Astrocyte (in vitro differentiated cells and primary cell): ENCODE results near the gene P3H2. TPM values are rescaled to one million over a fixed set of nuclear protein-coding genes. Genes with fewer than 3 reads are reported as not detected.
A peak's percentile ranks its signal among the peaks of the same experiment; 100 is the strongest.

Experiments
- DNase-seq: peaks from one replicate; pipeline ENCODE4 v3.0.0-alpha.2; 2010; ENCODE audit warnings: low read depth
- FAIRE-seq: peaks from 2 replicates; lab custom pipeline; 2011; peaks lifted over from hg19 to GRCh38; lab: Jason Lieb, UNC
- H2AFZ ChIP-seq: 2 replicates; pipeline ENCODE4 v1.6.0; 2012; ENCODE audit warnings: low read depth, low read length, inconsistent platforms
- H3K27ac ChIP-seq: 2 replicates; pipeline ENCODE4 v1.5.1; 2011; ENCODE audit warnings: low read depth, low read length, inconsistent platforms
- H3K27me3 ChIP-seq: 2 replicates; pipeline ENCODE4 v1.6.0; 2011; ENCODE audit warnings: low read length, inconsistent platforms; ENCODE audit not compliant: insufficient read depth
- H3K36me3 ChIP-seq: 2 replicates; pipeline ENCODE4 v1.5.1; 2011; ENCODE audit warnings: low read length, inconsistent platforms; ENCODE audit not compliant: insufficient read depth
- H3K4me1 ChIP-seq: 2 replicates; pipeline ENCODE4 v1.5.1; 2011; ENCODE audit warnings: low read length, inconsistent platforms; ENCODE audit not compliant: insufficient read depth
- H3K4me2 ChIP-seq: 2 replicates; pipeline ENCODE4 v1.6.0; 2012; ENCODE audit warnings: low read length, inconsistent platforms
- H3K4me3 ChIP-seq: 2 replicates; pipeline ENCODE4 v1.5.1; 2011; ENCODE audit warnings: low read depth, mild to moderate bottlenecking, low read length, inconsistent platforms; ENCODE audit not compliant: insufficient read depth
- H3K79me2 ChIP-seq: 2 replicates; pipeline ENCODE4 v1.6.0; 2012; ENCODE audit warnings: mild to moderate bottlenecking, low read length, inconsistent platforms; ENCODE audit not compliant: insufficient read depth
- H3K9ac ChIP-seq: 2 replicates; pipeline ENCODE4 v1.6.0; 2012; ENCODE audit warnings: mild to moderate bottlenecking, low read length, inconsistent platforms
- H3K9me3 ChIP-seq: 2 replicates; pipeline ENCODE4 v1.5.1; 2012; ENCODE audit warnings: low read depth, mild to moderate bottlenecking, low read length, inconsistent platforms; ENCODE audit not compliant: insufficient read depth
- H4K20me1 ChIP-seq: 2 replicates; pipeline ENCODE4 v1.6.0; 2012; ENCODE audit warnings: low read length, inconsistent platforms; ENCODE audit not compliant: insufficient read depth
- H3K27ac Mint-ChIP-seq: one replicate; pipeline ENCODE4 v1.8.0; 2021; ENCODE audit warnings: mild to moderate bottlenecking, mixed read lengths; ENCODE audit not compliant: unreplicated experiment
- H3K27me3 Mint-ChIP-seq: one replicate; pipeline ENCODE4 v1.8.0; 2021; ENCODE audit warnings: low read depth, mixed read lengths; ENCODE audit not compliant: unreplicated experiment
- H3K36me3 Mint-ChIP-seq: one replicate; pipeline ENCODE4 v1.8.0; 2021; ENCODE audit warnings: low read depth, mixed read lengths; ENCODE audit not compliant: unreplicated experiment
- H3K4me1 Mint-ChIP-seq: one replicate; pipeline ENCODE4 v1.8.0; 2021; ENCODE audit warnings: low read depth, mixed read lengths; ENCODE audit not compliant: unreplicated experiment
- H3K4me3 Mint-ChIP-seq: one replicate; pipeline ENCODE4 v1.8.0; 2021; ENCODE audit warnings: mild to moderate bottlenecking, moderate library complexity, mixed read lengths; ENCODE audit not compliant: unreplicated experiment
- H3K9me3 Mint-ChIP-seq: one replicate; pipeline ENCODE4 v1.8.0; 2021; ENCODE audit warnings: mild to moderate bottlenecking, mixed read lengths; ENCODE audit not compliant: unreplicated experiment
- CTCF ChIP-seq: IDR thresholded peaks from 2 replicates; pipeline ENCODE4 v1.5.1; 2011; ENCODE audit warnings: low read depth, mild to moderate bottlenecking, inconsistent platforms, low read length, moderate library complexity; ENCODE audit not compliant: insufficient read depth
- EZH2 ChIP-seq: IDR thresholded peaks from 2 replicates; pipeline ENCODE4 v1.6.1; 2012; ENCODE audit warnings: mild to moderate bottlenecking, low read length, inconsistent platforms; ENCODE audit not compliant: insufficient read depth
- total RNA-seq: library from RNA; stranded (reverse); gene quantifications from 2 replicates; pipeline ENCODE4 v1.2.1, GENCODE V29; 2021

P3H2 gene
- total RNA-seq, 1 donor from 2014 or later: 57.7 TPM

- Histone ChIP-seq H3K9me3 (no peaks in the 10 kb centered on the region), H3K4me2 (no peak overlapping the region), H3K79me2 (no peaks in the 10 kb centered on the region), H4K20me1 (no peaks in the 10 kb centered on the region), H3K4me3 (no peak overlapping the region), H3K27ac (no peak overlapping the region), H3K4me1 (no peaks in the 10 kb centered on the region), H3K9ac (no peak overlapping the region), H3K36me3 (no peaks in the 10 kb centered on the region), H3K27me3 (no peaks in the 10 kb centered on the region), H2AFZ (no peak overlapping the region)
- DNase-seq (no peak), FAIRE-seq (no peak)
- TF ChIP-seq EZH2 (no peak), CTCF (no peak)
- no peaks in the 10 kb centered on the region for H3K36me3 Mint-ChIP-seq
- peaks cover 13% of the 10 kb centered on the region for H3K4me1 Mint-ChIP-seq
- H3K4me3 Mint-ChIP-seq: no peak overlapping the region
- no peak overlapping the region for H3K27ac Mint-ChIP-seq
- H3K27me3 Mint-ChIP-seq: no peaks in the 10 kb centered on the region
- peaks cover 1% of the 10 kb centered on the region for H3K9me3 Mint-ChIP-seq
Observed at GRCh38 chr3:190132371-190132770, 11.7 kb upstream of the P3H2 start.

GRCh38 chr3:190131329-190131728, 10.6 kb upstream of the P3H2 start:
- TF ChIP-seq CTCF: no peak
- TF ChIP-seq EZH2: no peak
- Mint-ChIP-seq H3K4me3 (no peak overlapping the region), H3K9me3 (peaks cover 1% of the 10 kb centered on the region), H3K27me3 (no peaks in the 10 kb centered on the region), H3K27ac (no peak overlapping the region), H3K4me1 (peaks cover 13% of the 10 kb centered on the region), H3K36me3 (no peaks in the 10 kb centered on the region)
- no peak overlapping the region for H2AFZ ChIP-seq
- H3K9me3 ChIP-seq: no peaks in the 10 kb centered on the region
- no peaks in the 10 kb centered on the region for H3K27me3 ChIP-seq
- H3K27ac ChIP-seq: no peak overlapping the region
- no peak overlapping the region for H3K9ac ChIP-seq
- DNase-seq (peak; percentile 74), FAIRE-seq (no peak)
- H3K4me1 ChIP-seq: no peaks in the 10 kb centered on the region
- no peak overlapping the region for H3K4me3 ChIP-seq
- no peak overlapping the region for H3K4me2 ChIP-seq
- no peaks in the 10 kb centered on the region for H3K79me2 ChIP-seq
- H4K20me1 ChIP-seq: no peaks in the 10 kb centered on the region
- no peaks in the 10 kb centered on the region for H3K36me3 ChIP-seq

GRCh38 chr3:190130696-190131095, 10.0 kb upstream of the P3H2 start:
- Mint-ChIP-seq H3K27ac (peak overlapping the region; percentile 72), H3K36me3 (no peaks in the 10 kb centered on the region), H3K4me1 (peaks cover 13% of the 10 kb centered on the region), H3K9me3 (peaks cover 1% of the 10 kb centered on the region), H3K4me3 (no peak overlapping the region), H3K27me3 (no peaks in the 10 kb centered on the region)
- FAIRE-seq (no peak), DNase-seq (no peak)
- Histone ChIP-seq H3K4me2 (no peak overlapping the region), H3K36me3 (no peaks in the 10 kb centered on the region), H3K79me2 (no peaks in the 10 kb centered on the region), H3K9ac (no peak overlapping the region), H2AFZ (no peak overlapping the region), H3K4me1 (no peaks in the 10 kb centered on the region), H3K27ac (no peak overlapping the region), H4K20me1 (no peaks in the 10 kb centered on the region), H3K9me3 (no peaks in the 10 kb centered on the region), H3K4me3 (no peak overlapping the region), H3K27me3 (no peaks in the 10 kb centered on the region)
- TF ChIP-seq CTCF (no peak), EZH2 (no peak)
